ENCODE data around the gene APOBEC4. TPM values are rescaled to one million over a fixed set of nuclear protein-coding genes. Genes with fewer than 3 reads are reported as not detected.

APOBEC4 gene
- total and polyA plus RNA-seq, 10 of the 15 experiments (the other 5 are each of a cell fraction or from before 2014, with no cell fraction given) = 0.04 to 0.25 (median 0.06) TPM; not detected in 5

DNA sequence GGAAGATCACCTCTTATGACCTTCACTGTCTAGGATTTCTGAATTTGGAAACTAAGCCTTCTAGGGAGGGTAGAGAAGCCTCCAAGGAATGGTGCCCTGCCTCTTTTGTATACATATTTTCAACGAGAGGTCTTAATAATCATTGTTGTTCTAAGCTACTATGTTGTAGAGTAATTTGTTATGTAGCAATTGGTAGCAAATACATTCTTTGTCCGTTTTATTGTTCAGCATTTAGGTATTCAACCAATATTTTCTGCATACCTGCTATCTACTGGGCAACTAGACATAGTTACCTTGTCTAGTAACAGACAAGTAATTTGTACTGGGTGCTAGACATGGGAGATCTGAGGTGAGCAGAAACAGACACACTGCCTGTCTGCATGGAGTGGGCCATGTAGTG is 42.1 kb downstream of the APOBEC4 start (continued):
- TF ChIP-seq ZNF622 (IDR thresholded peaks at IDR 0.05) = no peak
- no peak for TF ChIP-seq RAD51 (IDR thresholded peaks at IDR 0.05)
- TF ChIP-seq BCL11A (IDR thresholded peaks at IDR 0.05; ENCODE audit: low read depth, low read length) = no peak

DNA sequence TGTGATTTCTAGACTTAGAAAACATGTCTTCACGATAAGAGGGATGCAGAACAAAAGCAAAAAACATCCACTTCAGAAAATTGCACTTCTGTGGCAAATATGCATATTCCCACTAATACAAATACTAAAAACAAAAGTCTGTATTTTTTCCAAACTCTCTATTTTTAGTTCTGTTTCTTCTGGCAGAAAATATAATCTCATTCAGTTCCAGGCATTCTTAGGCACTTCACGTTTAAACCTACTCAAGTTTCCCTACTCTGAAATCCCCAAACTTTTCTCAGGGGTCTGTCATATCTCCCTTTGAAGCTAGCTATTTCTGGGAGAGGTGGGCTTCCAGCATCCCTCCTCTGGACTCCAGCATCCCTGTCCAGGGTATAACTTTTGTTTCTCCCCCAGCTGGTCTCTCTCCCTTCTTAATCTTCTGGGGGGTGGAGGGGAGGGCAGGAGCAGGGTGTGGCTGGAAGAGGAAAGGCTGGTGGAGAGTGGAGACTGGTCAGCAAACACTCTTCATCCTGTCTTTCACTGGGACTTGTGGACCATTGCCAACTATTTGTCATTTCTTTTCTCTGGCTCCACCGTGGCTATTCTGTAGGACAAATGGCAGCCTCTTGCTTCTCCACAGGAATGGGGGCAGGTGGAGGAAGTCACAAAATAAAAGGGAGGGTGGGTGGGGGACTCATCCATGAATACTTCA is 43.2 kb downstream of the APOBEC4 start:
- CTCF ChIA-PET = interaction anchor here (0.7 to 9.8 kb wide), 21 partner anchors 8 to 332 kb away, joined by 3 to 152 read pairs (median 7); partner anchors contain the start of gene NCF2
- Histone ChIP-seq H3K4me3 (no peak overlapping the region), H2AFZ (ENCODE audit: control insufficient read depth, low read depth, low read length) (no peak overlapping the region)

More for the DNA sequence above, 43.2 kb downstream of the APOBEC4 start:
- ChIA-PET SMC1A (ENCODE audit: uncharacterized antibody, unreplicated experiment) (interaction anchor here (0.6 to 12.6 kb wide), 18 partner anchors 10 to 431 kb away, joined by 3 to 363 read pairs (median 6); partner anchors contain the start of genes APOBEC4, ARPC5 and NCF2), RAD21 (ENCODE audit: unreplicated experiment) (interaction anchor here (0.6 to 6.1 kb wide), 18 partner anchors 10 to 1140 kb away, joined by 3 to 69 read pairs (median 13); partner anchors contain the start of genes APOBEC4 and NCF2), POLR2A (interaction anchor here (0.6 to 9.4 kb wide), 6 partner anchors 11 to 224 kb away, joined by 3 to 199 read pairs (median 4); partner anchors contain the start of genes ARPC5 and NCF2)
- no peak for FAIRE-seq
- no peaks in the 10 kb centered on the region for H4K20me1 ChIP-seq (ENCODE audit: control insufficient read depth, insufficient read depth)
- H3K9me3 ChIP-seq (replicated peaks; ENCODE audit: control insufficient read depth, insufficient read depth, low read length) = no peaks in the 10 kb centered on the region
- DNase-seq (ENCODE audit: low read depth, low spot score) = no peak
- H3K36me3 ChIP-seq (ENCODE audit: control insufficient read depth in 2 of 2, insufficient read depth in 2 of 2, low read length in 1 of 2) = no peaks in the 10 kb centered on the region
- TF ChIP-seq CTCF (IDR thresholded peaks at IDR 0.05 in 2 of 3, conservative IDR thresholded peaks at IDR 0.05 in 1 of 3; ENCODE audit: control insufficient read depth in 2 of 3, extremely low read depth in 1 of 3, insufficient read depth in 1 of 3, low read depth in 3 of 3, low read length in 3 of 3) = no peak
- TF ChIP-seq CBX5 (IDR thresholded peaks at IDR 0.05; ENCODE audit: low read depth) = no peak
- TF ChIP-seq ZNF207 (IDR thresholded peaks at IDR 0.05; ENCODE audit: borderline replicate concordance) = no peak
- TF ChIP-seq, protein P1, sequence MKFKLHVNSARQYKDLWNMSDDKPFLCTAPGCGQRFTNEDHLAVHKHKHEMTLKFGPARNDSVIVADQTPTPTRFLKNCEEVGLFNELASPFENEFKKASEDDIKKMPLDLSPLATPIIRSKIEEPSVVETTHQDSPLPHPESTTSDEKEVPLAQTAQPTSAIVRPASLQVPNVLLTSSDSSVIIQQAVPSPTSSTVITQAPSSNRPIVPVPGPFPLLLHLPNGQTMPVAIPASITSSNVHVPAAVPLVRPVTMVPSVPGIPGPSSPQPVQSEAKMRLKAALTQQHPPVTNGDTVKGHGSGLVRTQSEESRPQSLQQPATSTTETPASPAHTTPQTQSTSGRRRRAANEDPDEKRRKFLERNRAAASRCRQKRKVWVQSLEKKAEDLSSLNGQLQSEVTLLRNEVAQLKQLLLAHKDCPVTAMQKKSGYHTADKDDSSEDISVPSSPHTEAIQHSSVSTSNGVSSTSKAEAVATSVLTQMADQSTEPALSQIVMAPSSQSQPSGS (IDR thresholded peaks at IDR 0.05; ENCODE audit: low read length) = 0 out of 2 replicates have a peak, but pooled peaks have one; percentile 5
- in situ Hi-C loops (cut with MboI) = no loop called here
- WGBS (ENCODE audit: insufficient coverage, insufficient replicate concordance, low lambda C conversion rate, missing lambda C conversion rate) = 58% methylated on average over 3 of the region's 3 CpGs
- H3K27me3 ChIP-seq (replicated peaks in 1 of 2; ENCODE audit: control insufficient read depth in 2 of 2, insufficient read depth in 2 of 2, low read length in 1 of 2) = no peaks in the 10 kb centered on the region
- H3K27ac ChIP-seq (ENCODE audit: control insufficient read depth, insufficient read depth) = no peak overlapping the region
- no peak for ATAC-seq
- intact Hi-C loops (cut with micrococcal nuclease; ENCODE audit: unreplicated experiment) = loop anchor here (1.0 to 5.0 kb wide), 3 partner anchors 13 to 306 kb away; partner anchors contain the start of gene SMG7
- no peak overlapping the region for H3K9ac ChIP-seq (ENCODE audit: control insufficient read depth, insufficient read depth, low read length)
- H3K4me1 ChIP-seq (ENCODE audit: control insufficient read depth, insufficient read depth, low read length) = peaks cover 40% of the 10 kb centered on the region
- H3K4me2 ChIP-seq (ENCODE audit: control insufficient read depth, insufficient read depth) = no peak overlapping the region
- no peaks in the 10 kb centered on the region for H3K79me2 ChIP-seq (ENCODE audit: control insufficient read depth, insufficient read depth, low read length)
- BruUV-seq (replicated peaks) = no TSS peak
